ENCODE results near the gene CAST.
A peak's percentile ranks its signal among the peaks of the same experiment; 100 is the strongest.

The CAST gene

GRCh38 chr5:96821260-96821916, 159.2 kb downstream of the CAST start:
- ATAC-seq (ENCODE audit: insufficient read depth, low read depth) = no peak
- no peak for TF ChIP-seq CTCF (IDR thresholded peaks at IDR 0.05; ENCODE audit: borderline replicate concordance, extremely low read depth, low read length, poor library complexity, severe bottlenecking)
- TF ChIP-seq EZH2 (IDR thresholded peaks at IDR 0.05; ENCODE audit: borderline replicate concordance, low read depth, low read length, severe bottlenecking) = no peak
- no peak overlapping the region for H3K4me3 ChIP-seq (ENCODE audit: low read depth in 1 of 2, low read length in 2 of 2)
- peaks cover 74% of the 10 kb centered on the region for H3K4me1 ChIP-seq (ENCODE audit: insufficient read depth, low read length)
- no peaks in the 10 kb centered on the region for H3K79me2 ChIP-seq (ENCODE audit: insufficient read depth, low read length)
- no peaks in the 10 kb centered on the region for H3K27me3 ChIP-seq (ENCODE audit: insufficient read depth, low read length, poor library complexity)
- H3K36me3 ChIP-seq (ENCODE audit: insufficient read depth, low read length) = no peaks in the 10 kb centered on the region
- H3K9ac ChIP-seq (ENCODE audit: low read depth, low read length) = no peak overlapping the region
- peak overlapping the region; percentile 22; the same call in 1 of the 2 replicates for H2AFZ ChIP-seq (ENCODE audit: low read depth, low read length)
- DNase-seq = no peak
- H3K27ac ChIP-seq (ENCODE audit: low read length) = peak overlapping the region; percentile 54; the same call in 1 of the 2 replicates
- H3K9me3 ChIP-seq (ENCODE audit: insufficient read depth, low read length, severe bottlenecking) = no peaks in the 10 kb centered on the region
- no peak overlapping the region for H3K4me2 ChIP-seq (ENCODE audit: insufficient read depth, low read length)
- H4K20me1 ChIP-seq (ENCODE audit: insufficient read depth, low read length) = no peaks in the 10 kb centered on the region

GRCh38 chr5:96822686-96823459, 160.7 kb downstream of the CAST start:
- ATAC-seq (ENCODE audit: insufficient read depth, low read depth) = peak; percentile 44
- Histone ChIP-seq H3K9ac (ENCODE audit: low read depth, low read length) (no peak overlapping the region), H3K27me3 (ENCODE audit: insufficient read depth, low read length, poor library complexity) (no peaks in the 10 kb centered on the region)

GRCh38 chr5:96823900-96824380, 161.8 kb downstream of the CAST start:
- no peak overlapping the region for H3K4me2 ChIP-seq (ENCODE audit: insufficient read depth, low read length)
- no peaks in the 10 kb centered on the region for H3K9me3 ChIP-seq (ENCODE audit: insufficient read depth, low read length, severe bottlenecking)
- DNase-seq = no peak
- no peak overlapping the region for H3K9ac ChIP-seq (ENCODE audit: low read depth, low read length)
- no peak for TF ChIP-seq CTCF (IDR thresholded peaks at IDR 0.05; ENCODE audit: borderline replicate concordance, extremely low read depth, low read length, poor library complexity, severe bottlenecking)
- TF ChIP-seq EZH2 (IDR thresholded peaks at IDR 0.05; ENCODE audit: borderline replicate concordance, low read depth, low read length, severe bottlenecking) = no peak
- peaks cover 66% of the 10 kb centered on the region for H3K4me1 ChIP-seq (ENCODE audit: insufficient read depth, low read length)
- H3K4me3 ChIP-seq (ENCODE audit: low read depth in 1 of 2, low read length in 2 of 2) = no peak overlapping the region
- no peaks in the 10 kb centered on the region for H3K27me3 ChIP-seq (ENCODE audit: insufficient read depth, low read length, poor library complexity)
- no peaks in the 10 kb centered on the region for H3K79me2 ChIP-seq (ENCODE audit: insufficient read depth, low read length)
- H2AFZ ChIP-seq (ENCODE audit: low read depth, low read length) = no peak overlapping the region
- no peak overlapping the region for H3K27ac ChIP-seq (ENCODE audit: low read length)
- H4K20me1 ChIP-seq (ENCODE audit: insufficient read depth, low read length) = no peaks in the 10 kb centered on the region
- no peaks in the 10 kb centered on the region for H3K36me3 ChIP-seq (ENCODE audit: insufficient read depth, low read length)
- 0 out of 3 replicates have a peak, but pooled peaks have one; percentile 29 for ATAC-seq (ENCODE audit: insufficient read depth, low read depth)

More at GRCh38 chr5:96822686-96823459, 160.7 kb downstream of the CAST start:
- no peaks in the 10 kb centered on the region for H3K9me3 ChIP-seq (ENCODE audit: insufficient read depth, low read length, severe bottlenecking)
- H3K36me3 ChIP-seq (ENCODE audit: insufficient read depth, low read length) = no peaks in the 10 kb centered on the region
- H3K4me2 ChIP-seq (ENCODE audit: insufficient read depth, low read length) = no peak overlapping the region
- TF ChIP-seq CTCF (IDR thresholded peaks at IDR 0.05; ENCODE audit: borderline replicate concordance, extremely low read depth, low read length, poor library complexity, severe bottlenecking) (peak; percentile 57), EZH2 (IDR thresholded peaks at IDR 0.05; ENCODE audit: borderline replicate concordance, low read depth, low read length, severe bottlenecking) (no peak)
- no peak overlapping the region for H2AFZ ChIP-seq (ENCODE audit: low read depth, low read length)
- H3K79me2 ChIP-seq (ENCODE audit: insufficient read depth, low read length) = no peaks in the 10 kb centered on the region
- DNase-seq = no peak
- H3K4me1 ChIP-seq (ENCODE audit: insufficient read depth, low read length) = peaks cover 74% of the 10 kb centered on the region
- H3K4me3 ChIP-seq (ENCODE audit: low read depth in 1 of 2, low read length in 2 of 2) = no peak overlapping the region
- no peaks in the 10 kb centered on the region for H4K20me1 ChIP-seq (ENCODE audit: insufficient read depth, low read length)
- peak overlapping the region; percentile 3; the same call in 1 of the 2 replicates for H3K27ac ChIP-seq (ENCODE audit: low read length)

Measured in DND-41 (cell line).